ENCODE measurements around the gene RPUSD3.
"Not testable (repeated sequence)": the region's sequence is repeated elsewhere in the genome, so short reads cannot be mapped to it uniquely, and the experiment has no call there.

- not testable (repeated sequence) for TF ChIP-seq CTCF (IDR thresholded peaks at IDR 0.05; ENCODE audit: insufficient read depth, low read length, poor library complexity, severe bottlenecking); EZH2phosphoT487 (conservative IDR thresholded peaks at IDR 0.05; ENCODE audit: low read length)
These were observed 32.4 kb upstream of the RPUSD3 start for GRCh38 chr3:9876255-9876654.
